HG03159 (cell line): ENCODE results near the gene NRXN2.

Experiments
- ATAC-seq: cut with Tn5 transposase; IDR thresholded peaks from one replicate; pipeline ENCODE4 v1.9.1; 2021; ENCODE audit warnings: mild to moderate bottlenecking, moderate library complexity; ENCODE audit not compliant: unreplicated experiment

NRXN2 gene

DNA sequence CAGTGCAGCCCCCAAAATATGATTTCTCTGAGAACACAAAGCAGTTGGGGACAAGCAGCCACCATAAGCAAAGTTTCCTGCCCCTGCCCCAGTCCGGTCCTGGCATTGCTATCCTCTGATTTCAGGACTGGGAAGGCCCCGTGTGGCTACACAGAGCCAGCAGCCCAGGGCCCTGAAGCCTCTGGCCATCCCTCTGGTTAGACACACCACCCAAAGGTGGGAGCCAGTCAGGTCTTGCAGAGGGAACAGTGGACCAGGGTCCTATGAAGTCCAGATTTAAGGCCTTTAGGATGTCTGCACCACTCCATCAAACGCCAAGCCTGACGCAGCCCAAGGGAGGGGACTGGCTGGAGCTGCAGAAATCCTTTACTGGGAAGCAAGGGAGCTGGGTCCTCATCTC lies 68.6 kb downstream of the NRXN2 start:
- no peak for ATAC-seq

DNA sequence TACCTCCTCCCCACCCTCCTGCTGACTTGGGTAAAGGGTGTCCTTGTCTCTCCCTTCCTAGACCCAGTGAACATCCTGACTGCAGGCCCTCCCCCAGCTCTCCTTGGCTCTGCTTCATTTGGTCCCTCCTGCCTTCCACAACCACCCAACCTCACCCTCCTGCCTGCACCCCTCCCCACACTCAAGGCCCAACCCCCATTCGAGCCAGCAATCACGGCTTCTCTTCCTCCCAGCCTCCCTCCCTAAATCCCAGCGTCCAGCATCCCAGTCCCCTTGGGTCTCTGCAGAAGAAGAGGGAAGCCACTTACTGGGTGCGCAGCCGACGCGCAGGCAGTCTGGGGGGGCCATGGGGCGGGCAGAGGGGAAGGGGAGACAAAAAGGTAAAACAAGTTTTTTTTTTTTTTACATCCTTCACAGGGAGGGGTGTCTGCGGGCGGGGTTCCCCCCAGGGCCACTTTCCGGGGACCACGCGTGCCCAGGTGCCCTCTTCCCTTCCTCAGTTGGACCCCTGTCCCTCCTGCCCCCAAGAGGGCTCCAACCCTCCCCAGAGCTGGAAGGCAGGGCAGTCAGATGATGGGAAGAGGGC lies 69.5 kb downstream of the NRXN2 start:
- ATAC-seq: no peak

DNA sequence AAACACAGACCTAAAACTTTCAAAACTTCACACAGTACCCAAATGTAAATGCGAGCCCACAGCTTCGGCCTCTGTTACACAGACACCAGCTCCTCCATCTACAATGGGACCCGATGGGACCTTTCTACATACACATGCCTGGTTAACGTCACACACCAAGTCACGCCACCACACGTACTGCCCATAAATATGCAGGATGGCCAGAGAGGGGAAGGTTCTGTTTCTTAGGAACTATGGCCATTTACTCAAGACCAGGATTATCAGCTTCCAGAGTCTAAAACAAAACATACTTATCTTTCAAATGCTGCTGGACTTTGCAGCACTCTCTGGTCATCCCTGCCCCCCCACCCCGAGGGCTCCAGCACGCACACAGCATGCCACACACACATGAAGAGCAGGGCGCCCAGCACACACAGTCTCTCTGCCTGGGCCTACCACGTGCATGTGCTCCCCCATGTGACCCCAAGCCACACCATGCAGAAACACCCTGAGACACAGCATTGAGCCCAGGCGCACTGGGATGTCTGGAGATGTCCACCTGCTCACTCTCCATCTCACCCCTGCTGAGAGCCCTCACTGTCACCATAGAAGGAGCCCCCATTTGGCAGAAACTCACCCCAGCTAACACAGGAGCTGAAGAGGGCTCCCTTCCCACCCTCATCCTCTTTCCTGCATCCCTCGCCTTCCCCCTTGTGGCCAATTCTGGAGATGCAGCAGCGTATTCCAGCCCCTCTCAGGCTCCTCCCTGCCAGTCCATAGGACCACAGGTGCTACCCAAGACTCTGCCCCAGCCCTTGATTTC lies 70.2 kb downstream of the NRXN2 start:
- no peak for ATAC-seq

DNA sequence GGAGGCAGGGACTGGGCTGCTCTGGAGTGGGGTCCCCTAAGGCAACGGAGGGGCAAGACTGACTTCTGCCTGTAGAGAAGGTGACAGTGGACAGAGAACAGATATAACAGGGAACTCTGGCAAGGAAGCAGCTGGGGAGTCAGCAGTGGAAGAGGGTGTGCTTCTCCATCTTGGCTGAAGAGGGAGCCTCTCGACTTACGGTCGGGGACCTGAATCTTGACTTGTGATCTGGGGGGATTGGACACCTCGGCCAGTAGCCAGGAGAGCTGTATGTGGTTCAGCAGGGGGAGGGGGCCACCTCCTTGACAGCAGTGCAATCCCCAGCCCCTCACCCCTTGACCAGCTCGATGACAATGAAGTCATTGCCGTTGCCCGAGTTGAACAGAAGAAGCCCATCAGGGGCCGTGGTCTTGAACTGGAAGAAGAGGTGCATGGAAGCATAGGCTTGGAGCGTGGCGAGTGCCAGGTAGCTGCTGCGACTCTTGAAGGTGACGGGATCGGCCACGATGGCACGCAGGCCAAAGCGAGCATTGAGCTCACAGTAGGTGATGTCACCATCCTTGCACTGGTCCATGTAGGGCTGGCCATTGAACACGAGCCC lies 72.0 kb downstream of the NRXN2 start:
- no peak for ATAC-seq

DNA sequence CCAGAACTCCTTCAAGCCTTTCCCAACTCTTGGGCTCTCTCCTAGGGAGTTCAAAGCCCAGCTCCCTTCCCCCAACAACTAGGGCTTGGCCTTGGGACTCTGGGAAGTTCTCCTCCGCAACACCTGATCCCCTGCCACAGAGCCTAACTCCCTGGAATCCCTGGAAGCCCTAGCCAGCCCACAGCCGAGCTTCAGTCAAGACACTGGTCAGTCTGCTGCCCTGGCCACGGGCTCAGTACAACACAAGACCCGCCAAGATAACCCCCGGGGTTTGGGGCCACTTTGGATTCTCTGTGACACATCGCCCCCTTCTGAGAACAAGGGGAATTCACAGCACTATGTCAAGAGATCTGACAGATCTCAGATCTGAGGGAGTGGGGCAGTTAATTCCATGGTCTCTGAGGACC lies 73.7 kb downstream of the NRXN2 start:
- ATAC-seq: no peak

DNA sequence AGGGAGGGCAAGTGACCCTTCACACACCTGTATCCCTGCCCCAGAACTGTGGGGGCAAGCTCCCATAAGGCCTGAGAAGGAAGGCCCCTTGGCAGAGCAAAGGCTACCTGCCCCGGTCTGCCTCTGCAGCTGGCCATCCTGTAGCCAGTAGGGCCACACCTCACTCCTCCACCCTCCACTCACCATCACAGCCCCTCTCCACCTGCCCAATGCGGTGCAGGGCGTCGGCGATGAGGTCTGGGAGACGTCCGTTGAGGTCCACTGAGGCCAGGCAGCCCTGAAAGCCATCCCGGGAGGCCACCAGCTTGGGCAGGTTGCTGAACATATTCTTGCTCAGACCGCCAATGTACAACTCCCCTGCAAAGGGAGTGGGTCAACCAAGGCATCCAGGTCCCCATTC lies 74.4 kb downstream of the NRXN2 start:
- ATAC-seq: no peak

DNA sequence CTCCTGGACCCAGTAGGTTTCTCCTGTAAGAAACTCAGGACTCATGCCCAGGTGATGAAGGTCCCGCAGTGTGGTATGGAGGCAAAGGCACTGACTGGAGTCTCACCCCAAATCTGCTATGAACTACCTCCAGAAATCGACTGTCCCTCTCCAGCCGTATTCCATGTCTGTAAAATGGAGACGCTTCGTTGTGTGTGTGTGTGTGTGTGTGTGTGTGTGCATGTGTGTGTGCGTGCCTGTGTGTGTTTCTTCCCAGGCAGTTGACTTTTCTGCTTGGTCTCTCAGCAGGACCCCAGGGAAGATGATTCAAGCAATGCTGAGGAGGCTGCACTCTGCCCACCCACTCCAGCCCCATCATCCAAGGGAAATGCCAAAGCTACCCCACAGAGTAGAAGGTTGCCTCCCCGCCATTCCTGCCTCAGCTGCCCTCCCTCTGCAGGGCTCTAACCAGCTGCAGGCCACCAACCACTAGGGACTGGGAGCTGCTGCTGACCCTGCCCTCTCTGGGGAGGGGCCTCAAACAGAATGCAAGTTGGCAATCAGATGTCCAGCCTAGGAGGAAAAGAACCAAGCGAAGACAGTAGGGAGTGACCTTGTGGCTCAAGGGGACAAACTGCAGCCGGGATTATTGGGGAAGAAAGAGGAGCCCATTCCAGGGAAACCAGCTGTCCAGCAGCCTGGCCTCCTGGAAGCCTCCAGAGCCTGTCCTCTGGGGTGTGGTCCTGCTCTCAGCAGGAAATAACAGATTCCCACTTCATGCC lies 75.8 kb downstream of the NRXN2 start:
- ATAC-seq: no peak

DNA sequence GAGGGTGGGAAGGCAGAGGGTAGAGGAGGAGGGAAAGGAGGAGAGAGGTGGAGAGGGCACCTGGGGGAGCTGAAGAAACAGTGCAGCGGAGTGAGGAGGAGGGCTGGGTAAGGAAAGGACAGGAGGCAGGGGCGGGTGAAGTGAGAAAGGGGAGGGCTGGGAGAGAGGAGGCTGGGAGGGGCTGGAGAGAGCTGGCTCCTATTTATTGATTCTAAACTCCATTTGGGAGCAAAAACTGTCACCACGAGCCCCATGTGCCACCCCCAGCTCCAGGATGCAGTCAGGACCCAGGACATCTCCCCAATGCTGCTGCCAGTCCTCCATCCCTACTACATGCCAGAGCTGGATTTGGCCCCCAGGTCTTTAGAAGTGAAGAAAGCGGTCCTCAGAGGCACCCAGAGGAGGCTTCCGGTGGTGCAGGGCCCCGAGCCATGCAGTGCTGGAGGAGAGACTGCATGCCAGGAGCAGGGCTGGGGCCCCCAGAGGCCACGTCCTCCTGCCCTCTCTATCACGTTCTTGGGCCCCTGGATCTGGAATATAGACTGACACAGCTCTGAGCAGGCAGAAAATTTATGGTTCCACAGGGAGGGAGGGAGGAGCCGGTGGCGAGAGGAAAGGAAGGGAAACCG lies 78.2 kb downstream of the NRXN2 start:
- ATAC-seq: no peak

DNA sequence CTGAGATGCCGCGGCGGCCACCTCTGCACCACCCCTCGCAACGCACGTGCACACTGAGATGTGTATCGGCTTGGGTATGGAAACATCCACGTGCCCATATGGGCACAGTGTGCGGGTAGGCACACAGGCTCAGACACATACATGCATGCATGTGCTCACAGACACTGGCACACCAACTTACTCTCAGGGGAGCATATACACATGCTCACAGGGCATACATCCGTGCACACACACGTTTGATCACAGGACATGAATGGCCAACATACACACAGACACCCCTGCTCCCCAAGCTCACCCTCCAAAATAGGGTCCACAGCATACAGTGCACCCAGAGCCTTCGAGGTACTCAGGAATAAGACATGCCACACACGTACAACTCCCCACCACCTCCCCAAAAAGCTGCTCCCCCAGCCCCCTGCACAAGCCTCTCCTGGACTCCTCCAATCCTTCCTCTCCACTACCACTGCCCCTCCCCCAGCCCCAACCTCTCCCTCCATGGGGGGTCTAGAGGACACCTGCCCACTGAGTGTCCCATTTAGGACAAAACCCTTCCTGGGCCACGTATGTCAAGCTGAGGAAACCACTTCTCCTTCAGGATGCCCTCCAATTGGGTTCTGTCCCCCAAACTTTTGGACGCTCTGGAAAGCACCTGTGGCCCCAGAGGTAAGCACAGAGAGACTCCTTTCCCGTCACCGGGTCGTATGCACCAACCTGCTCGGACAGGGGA lies 78.9 kb downstream of the NRXN2 start:
- no peak for ATAC-seq

DNA sequence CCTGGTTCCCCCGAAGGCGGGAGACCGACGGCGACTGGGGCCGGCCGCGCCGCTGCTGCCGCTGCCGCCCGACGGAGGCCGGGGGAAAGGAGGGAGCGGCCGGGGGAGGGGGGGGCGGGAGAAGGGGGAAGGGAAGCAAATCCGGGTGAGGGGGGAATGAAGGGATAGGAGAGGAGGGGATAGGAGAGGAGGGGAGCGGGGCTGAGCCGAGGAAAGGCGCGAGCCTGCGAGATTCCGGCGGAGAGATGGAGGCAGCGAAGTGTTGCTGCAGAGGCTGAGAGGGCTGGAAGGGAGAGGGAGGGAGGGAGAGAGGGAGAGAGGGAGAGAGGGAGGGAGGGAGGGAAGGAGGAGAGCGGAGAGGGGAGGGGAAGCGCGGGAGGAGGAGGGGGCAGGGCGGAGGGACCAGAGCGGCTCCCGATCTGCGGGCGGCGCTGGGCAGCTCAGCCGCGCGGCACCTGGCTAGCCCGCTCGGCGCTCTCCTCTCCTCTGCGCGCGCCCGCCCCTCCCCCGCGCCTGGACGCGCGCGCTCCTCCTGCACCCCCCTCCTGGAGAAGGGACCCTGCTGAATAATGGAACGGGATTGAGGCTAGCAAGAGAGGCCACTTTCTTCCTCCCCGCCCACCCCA lies 79.6 kb downstream of the NRXN2 start:
- no peak for ATAC-seq

DNA sequence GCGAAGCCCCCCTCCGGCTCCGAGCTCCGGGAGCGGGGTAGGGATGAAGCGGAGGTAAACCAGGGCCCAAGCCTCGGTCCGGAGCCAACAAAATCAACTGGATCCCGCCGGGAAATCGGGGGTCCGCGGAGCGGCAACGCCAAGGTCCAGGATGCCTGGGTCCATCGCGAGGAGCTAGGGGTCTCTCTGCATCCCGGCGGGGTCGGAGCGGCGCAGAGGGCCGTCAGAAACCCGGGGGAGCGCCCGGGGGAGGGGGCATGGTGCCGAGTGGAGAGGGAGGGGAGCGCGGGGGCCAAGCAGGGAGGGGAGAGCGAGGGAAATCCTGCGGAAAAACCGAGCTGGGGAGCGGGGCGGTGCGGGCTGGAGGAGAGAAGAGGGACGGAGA lies 80.1 kb downstream of the NRXN2 start:
- ATAC-seq: no peak

DNA sequence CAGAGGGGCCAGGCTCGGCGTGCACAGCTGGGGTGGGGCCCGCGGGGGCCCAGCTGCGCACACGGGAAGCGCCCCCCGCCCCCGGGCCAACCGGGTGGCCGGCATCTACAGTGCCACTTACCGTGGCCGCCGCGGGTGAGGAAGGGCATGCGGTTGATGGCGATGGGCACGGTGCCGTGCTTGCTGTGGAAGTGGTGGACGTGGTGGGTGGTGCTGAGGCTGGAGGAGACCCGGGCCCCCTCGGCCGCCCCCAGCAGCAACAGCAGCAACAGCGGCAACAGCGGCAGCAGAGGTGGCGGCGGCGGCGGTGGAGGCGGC lies 80.6 kb downstream of the NRXN2 start:
- no peak for ATAC-seq

DNA sequence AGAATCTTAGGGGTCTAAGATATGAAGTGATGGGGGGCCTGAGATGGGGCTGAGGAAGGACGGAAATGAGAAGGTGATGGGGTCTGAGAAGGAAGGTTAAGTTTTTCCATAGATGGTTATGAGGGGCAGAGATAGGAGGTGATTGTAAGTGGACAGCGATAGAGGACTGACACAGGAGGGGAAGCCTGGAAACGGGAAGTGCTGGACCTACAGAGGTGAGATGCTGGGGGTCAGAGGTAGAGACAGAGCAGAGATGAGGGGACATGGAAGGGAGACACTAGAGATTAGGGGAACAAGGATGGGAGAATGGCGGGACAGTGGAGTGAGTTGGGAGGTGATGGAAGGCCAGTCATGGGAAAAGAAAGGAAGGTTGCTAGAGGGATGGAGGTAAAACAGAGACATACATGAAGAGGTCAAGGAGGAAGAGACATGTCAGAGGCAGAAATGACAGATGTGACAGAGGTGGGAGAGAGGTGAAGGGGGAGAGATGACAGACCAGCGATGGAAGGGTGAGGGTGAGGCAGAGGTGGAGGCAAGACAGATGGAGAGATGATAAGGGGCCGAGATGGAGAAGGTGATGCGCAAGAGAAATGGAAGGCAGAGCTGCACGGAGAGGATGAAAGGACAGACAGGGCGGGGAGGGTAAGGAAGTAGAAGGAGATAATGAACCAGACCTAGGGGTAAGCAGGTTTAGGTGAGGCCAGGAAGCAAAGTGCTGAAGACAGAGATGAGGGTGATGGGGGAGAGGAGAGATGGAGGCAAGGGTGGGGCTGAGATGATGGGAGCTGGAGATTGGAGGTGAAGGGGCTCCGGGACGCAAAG lies 81.2 kb downstream of the NRXN2 start:
- ATAC-seq: no peak

DNA sequence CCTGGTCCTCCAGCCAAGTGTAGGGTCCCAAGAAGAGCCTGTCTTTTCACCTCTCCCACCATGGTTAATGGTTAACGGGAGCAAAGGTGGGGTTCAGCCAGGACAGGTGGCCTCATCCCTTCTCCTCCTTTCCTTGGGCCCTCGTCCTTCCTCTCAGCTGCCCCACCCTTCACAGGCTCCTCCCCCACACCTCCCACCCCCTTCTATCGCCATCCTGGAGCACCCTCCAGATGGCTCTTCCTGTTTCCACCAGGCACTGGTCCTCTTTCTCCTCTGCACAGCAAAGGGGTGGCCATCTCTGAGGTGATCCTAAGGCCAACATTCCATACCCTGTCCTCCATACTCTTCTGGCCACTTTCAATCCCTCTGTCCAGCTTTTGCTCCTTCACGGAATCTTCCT lies 83.1 kb downstream of the NRXN2 start:
- ATAC-seq: no peak

DNA sequence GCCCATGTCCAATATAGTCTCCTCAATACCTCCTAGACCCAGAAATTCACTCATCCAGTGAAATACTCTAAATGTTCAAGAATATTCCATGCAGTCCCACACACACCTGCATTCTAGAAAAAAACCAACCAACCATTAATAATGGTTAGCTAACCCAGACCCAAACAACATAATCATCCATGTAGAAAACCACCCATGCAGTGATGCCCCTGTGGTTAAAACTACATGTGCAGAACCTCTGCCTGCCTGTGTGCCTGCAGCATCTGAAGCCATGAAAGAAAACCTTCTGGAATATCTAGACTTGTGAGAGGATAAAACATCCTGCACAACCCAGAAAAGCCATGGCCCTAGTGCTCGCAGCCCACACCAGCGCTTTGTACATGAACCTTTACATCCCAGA lies 84.2 kb downstream of the NRXN2 start:
- ATAC-seq: no peak

DNA sequence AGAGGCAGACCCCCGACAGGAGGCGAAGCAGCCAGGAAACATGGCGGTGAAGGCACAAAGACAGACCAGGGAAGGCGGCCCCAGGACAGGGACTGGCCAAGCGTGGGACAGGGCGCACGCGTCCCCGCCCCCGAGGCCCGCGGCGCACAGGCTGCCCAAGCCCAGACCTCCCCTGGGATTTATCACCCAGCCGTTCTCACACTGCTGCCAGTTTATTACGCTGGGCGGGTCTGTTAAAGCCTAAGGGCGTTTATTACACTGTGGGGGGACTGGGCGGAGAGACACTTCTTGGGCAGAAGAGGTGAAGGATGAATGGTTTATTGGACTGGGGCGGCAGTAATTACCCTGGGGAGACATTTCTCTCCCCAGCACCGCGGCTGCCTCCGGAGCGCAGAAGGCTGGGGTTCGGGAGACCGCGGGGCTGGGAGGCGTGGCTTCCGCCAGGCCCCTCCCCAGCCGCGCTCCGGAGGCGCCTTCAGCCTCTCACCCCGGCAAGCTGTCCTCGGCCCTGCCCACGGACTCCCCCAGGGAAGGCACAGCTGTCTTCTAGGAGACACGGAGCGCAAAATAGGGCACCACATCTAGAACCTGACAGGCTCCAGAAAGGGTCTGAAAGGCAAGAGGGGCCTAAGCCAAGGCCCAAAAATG lies 84.9 kb downstream of the NRXN2 start:
- ATAC-seq: no peak

DNA sequence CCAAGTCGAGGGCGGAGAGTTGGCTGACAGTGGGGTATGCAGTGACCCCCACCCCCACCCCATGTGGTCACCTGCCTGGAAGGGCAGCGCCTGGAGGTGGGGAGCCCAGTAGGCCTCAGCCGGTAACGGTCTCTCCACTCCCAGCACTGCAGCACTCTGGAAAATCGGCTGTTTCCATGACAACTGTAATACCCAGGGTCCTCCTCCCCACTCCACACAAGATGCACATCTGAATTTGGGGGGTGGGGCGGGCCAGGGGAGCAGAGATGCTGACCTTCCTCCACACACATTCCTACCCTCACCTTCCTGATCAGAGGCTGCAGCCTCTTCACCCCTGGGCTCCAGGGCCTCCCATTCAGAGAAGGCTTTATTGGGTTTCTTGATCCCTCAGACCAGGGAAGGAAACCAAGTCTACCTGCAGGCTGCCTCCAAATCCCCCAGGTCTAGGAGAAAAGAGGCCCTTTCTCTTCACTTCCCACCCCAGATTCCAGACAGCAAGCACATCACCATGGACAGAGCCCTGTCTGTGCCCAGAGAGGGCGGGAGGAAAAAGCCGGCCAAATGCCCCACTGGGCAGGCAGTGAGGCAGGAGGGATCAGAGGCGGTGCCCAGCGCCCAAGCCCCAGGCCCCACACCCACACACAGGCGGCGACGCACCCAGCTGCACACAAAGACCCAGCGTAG lies 85.5 kb downstream of the NRXN2 start:
- ATAC-seq: no peak

DNA sequence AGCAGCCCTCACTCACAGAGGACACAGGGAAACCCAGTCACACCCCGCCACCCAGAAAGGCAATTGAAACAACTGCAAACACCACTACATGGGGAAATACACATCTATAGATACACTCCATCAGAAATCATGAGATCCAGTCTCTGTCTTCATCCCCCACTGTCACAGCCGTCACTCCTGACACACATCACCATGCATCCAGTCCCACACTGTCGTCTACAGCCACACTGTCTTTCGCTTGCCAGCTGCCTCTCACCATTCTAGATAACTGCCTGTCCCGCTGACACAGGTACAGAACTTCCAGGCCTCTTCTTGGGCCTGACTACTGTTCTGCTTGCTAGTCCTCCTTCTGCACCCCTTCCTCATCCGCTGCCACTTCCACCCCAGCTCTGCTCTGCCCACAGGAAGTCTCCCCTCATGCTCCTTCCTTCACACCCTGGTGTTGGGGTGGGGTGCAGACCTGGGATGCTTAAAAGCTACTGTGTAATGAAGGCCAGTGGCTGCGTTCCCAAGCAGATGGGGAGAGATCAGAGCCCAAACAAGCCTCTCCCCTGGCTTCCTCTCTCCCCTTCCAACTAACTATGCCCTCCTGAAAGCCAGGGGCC lies 89.3 kb downstream of the NRXN2 start:
- no peak for ATAC-seq
